Activated CD8-positive, alpha-beta memory T cell treated with anti-CD3 and anti-CD28 coated beads for 4 hours (primary cell): ENCODE data around the gene DPH3.

Experiments
- DNase-seq, 2 donors: peaks; one replicate each; pipeline ENCODE4 v3.0.0-alpha.2; 2020; ENCODE audit warnings: low read depth in 2 of 2

The DPH3 gene

DNA sequence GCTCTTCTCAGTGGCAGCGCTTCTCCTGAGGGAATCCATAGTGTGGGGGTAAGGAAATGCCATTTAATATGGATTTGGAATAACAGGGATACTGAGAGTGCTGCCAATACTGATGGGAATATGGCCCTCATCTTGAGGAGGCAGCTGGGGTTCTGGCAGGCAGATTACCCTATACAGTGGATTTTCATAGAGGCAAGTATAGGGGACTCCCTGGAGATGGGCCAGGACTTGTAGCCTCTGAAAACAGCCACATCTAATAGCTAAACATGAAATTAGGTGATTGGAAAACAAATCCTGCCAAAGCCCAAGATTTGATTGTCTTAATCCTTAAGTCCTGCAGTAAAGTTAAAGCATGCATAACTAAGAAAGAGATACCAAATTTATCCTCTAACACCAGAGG is 30.9 kb downstream of the DPH3 start:
- no peak for DNase-seq

DNA sequence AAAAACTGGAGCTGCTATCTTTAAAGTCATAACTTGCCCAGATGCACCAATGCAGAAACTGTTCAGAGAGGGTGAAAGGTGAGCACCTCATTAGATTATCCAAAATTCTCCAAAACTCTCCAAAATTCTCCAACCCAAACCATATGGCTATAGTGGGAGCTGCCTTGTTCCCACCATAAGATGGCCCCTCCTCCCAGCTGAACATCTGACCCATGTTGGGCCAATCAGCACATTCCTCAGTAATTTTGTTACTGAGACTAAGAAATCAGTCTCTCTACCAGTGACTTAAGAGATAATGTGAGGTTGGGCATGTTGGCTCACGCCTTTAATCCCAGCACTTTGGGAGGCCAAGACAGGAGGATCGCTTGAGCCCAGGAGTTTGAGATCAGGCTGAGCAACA is 32.8 kb downstream of the DPH3 start:
- no peak for DNase-seq

DNA sequence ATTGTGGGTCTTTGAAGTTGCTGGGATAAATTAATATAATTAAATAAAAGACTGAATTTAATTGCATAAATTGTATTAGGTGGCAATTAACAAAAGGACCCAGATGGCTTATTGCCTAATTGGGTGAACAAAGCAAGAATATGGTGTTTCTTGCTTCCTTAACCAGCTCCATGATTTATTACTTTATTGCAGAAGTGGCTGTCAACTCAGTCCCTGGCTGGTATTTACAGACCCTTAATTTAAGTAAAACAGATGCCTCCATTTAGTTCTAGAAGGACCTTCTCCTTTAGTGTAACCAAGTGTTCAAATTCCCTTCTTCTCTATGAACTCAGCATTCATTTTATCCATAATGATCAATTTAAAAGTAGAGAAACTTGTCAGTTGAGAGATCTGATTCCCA is 35.1 kb downstream of the DPH3 start:
- no peak for DNase-seq

- no peak for DNase-seq
Observed at GRCh38 chr3:16227566-16227965, 37.2 kb downstream of the DPH3 start.

DNA sequence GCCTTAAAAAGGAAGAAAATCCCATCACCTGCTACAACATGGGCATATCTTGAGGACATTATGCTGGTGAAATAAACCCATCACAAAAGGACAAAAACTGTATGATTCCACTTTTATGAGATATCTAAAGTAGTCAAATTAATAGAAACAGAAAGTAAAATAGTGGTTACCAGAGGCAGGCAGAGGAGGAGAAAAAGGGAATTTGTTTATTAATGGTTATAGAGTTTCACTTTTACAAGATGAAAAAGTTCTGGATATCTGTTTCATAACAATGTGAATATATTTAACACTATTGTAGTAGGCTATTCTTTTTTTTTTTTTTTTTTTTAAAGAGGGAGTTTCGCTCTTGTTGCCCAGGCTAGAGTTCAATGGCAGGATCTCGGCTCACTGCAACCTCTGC is 40.4 kb downstream of the DPH3 start:
- DNase-seq: no peak

DNA sequence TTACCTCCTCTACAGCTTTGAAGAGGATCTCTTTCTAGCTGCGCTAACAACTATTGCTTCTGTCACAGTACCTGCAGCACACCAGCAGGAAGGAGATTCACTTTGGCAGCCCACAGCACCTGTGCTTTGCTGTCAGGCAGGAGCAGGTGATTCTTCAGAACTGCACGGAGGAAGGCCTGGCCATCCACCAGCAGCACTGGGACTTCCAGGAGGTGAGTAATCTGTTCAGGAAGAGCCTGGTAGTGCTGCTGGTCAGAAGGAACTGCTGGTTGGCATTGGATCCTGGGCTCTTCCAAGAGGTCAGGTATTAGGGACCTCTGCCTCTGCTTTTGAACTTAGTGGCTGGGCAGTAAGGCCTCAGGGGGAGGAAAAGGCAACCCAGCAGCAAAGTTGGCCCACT is 42.2 kb downstream of the DPH3 start:
- no peak for DNase-seq

- DNase-seq: no peak
Observed at GRCh38 chr3:16221990-16222389, 42.8 kb downstream of the DPH3 start.

DNA sequence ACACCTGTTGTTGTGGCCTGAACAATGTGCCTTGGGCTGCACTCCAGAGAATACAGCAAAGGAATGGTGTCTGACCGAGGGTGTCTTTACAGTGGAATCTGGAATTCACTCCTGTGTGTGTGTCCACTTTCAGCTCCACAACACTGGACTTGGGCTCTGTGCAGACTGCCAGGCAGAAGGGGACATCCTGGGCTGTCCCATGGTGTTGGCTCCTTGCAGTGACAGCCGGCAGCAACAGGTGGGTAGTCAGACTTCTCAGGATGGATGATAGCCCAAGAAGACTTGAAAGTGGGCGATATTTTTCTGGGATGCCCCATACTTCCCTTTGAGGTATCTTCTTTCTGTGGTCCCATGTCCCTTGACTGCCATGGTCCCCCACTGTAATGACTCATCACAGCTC is 45.0 kb downstream of the DPH3 start:
- DNase-seq: no peak

- DNase-seq: no peak
Observed at GRCh38 chr3:16216373-16216935, 48.3 kb downstream of the DPH3 start.

GRCh38 chr3:16214366-16214765 is 50.4 kb downstream of the DPH3 start:
- no peak for DNase-seq

GRCh38 chr3:16211176-16211904 is 53.4 kb downstream of the DPH3 start:
- no peak for DNase-seq
